ENCODE results near the gene WNT2. TPM values are rescaled to one million over a fixed set of nuclear protein-coding genes. Genes with fewer than 3 reads are reported as not detected.

The WNT2 gene
- total and polyA plus RNA-seq, 10 of the 15 experiments (the other 5 are each of a cell fraction or from before 2014, with no cell fraction given): 0.07 to 0.34 (median 0.19) TPM

DNA sequence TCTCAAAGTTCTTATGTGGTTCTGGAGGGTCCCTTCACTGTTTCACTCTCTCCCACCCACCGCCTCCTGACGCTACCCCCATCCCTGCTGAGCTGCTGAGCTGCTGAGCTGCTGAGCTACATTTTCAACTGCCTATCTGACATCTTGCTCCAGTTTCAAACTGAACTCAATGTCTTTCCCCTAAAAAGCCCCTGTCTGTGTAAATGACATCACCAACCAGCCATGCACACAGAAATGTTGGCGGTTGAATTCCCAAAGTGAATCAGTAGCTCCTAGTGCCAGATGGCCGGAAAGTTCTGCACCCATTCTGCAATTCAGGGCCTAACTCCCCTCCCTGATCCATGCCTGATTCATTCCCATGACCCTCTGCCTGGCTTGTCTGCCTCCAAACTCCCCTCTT, 71.2 kb downstream of the WNT2 start (continued):
- TF ChIP-seq SMAD1 (IDR thresholded peaks at IDR 0.05; ENCODE audit: low read depth, partially characterized antibody): no peak
- TF ChIP-seq NR2C2 (IDR thresholded peaks at IDR 0.05; ENCODE audit: borderline replicate concordance, control insufficient read depth, insufficient read length, low read depth): no peak
- no peak for TF ChIP-seq FOXK2 (IDR thresholded peaks at IDR 0.05)
- TF ChIP-seq, protein P1, sequence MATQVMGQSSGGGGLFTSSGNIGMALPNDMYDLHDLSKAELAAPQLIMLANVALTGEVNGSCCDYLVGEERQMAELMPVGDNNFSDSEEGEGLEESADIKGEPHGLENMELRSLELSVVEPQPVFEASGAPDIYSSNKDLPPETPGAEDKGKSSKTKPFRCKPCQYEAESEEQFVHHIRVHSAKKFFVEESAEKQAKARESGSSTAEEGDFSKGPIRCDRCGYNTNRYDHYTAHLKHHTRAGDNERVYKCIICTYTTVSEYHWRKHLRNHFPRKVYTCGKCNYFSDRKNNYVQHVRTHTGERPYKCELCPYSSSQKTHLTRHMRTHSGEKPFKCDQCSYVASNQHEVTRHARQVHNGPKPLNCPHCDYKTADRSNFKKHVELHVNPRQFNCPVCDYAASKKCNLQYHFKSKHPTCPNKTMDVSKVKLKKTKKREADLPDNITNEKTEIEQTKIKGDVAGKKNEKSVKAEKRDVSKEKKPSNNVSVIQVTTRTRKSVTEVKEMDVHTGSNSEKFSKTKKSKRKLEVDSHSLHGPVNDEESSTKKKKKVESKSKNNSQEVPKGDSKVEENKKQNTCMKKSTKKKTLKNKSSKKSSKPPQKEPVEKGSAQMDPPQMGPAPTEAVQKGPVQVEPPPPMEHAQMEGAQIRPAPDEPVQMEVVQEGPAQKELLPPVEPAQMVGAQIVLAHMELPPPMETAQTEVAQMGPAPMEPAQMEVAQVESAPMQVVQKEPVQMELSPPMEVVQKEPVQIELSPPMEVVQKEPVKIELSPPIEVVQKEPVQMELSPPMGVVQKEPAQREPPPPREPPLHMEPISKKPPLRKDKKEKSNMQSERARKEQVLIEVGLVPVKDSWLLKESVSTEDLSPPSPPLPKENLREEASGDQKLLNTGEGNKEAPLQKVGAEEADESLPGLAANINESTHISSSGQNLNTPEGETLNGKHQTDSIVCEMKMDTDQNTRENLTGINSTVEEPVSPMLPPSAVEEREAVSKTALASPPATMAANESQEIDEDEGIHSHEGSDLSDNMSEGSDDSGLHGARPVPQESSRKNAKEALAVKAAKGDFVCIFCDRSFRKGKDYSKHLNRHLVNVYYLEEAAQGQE (IDR thresholded peaks at IDR 0.05; ENCODE audit: low read depth, low read length): no peak
- no peak for TF ChIP-seq SMARCA5 (IDR thresholded peaks at IDR 0.05)
- TF ChIP-seq, protein P2, sequence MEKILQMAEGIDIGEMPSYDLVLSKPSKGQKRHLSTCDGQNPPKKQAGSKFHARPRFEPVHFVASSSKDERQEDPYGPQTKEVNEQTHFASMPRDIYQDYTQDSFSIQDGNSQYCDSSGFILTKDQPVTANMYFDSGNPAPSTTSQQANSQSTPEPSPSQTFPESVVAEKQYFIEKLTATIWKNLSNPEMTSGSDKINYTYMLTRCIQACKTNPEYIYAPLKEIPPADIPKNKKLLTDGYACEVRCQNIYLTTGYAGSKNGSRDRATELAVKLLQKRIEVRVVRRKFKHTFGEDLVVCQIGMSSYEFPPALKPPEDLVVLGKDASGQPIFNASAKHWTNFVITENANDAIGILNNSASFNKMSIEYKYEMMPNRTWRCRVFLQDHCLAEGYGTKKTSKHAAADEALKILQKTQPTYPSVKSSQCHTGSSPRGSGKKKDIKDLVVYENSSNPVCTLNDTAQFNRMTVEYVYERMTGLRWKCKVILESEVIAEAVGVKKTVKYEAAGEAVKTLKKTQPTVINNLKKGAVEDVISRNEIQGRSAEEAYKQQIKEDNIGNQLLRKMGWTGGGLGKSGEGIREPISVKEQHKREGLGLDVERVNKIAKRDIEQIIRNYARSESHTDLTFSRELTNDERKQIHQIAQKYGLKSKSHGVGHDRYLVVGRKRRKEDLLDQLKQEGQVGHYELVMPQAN (conservative IDR thresholded peaks at IDR 0.05): no peak
- no peak for TF ChIP-seq E2F4 (IDR thresholded peaks at IDR 0.05; ENCODE audit: low read depth, low read length)
- TF ChIP-seq PKNOX1 (IDR thresholded peaks at IDR 0.05): 0 out of 2 replicates have a peak, but pooled peaks have one; percentile 22
- TF ChIP-seq, protein P3, sequence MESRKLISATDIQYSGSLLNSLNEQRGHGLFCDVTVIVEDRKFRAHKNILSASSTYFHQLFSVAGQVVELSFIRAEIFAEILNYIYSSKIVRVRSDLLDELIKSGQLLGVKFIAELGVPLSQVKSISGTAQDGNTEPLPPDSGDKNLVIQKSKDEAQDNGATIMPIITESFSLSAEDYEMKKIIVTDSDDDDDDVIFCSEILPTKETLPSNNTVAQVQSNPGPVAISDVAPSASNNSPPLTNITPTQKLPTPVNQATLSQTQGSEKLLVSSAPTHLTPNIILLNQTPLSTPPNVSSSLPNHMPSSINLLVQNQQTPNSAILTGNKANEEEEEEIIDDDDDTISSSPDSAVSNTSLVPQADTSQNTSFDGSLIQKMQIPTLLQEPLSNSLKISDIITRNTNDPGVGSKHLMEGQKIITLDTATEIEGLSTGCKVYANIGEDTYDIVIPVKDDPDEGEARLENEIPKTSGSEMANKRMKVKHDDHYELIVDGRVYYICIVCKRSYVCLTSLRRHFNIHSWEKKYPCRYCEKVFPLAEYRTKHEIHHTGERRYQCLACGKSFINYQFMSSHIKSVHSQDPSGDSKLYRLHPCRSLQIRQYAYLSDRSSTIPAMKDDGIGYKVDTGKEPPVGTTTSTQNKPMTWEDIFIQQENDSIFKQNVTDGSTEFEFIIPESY (IDR thresholded peaks at IDR 0.05): no peak
- no peak for TF ChIP-seq RAD21 (IDR thresholded peaks at IDR 0.05; ENCODE audit: insufficient read depth, low read depth, low read length)
- peak; percentile 61; the same call in 1 of the 2 replicates for TF ChIP-seq RELB (IDR thresholded peaks at IDR 0.05; ENCODE audit: low read depth)
- no peak for TF ChIP-seq EGR1 (IDR thresholded peaks at IDR 0.05; ENCODE audit: borderline replicate concordance in 1 of 2, low read depth in 2 of 2, low read length in 2 of 2)
- no peak for TF ChIP-seq EZH2 (IDR thresholded peaks at IDR 0.05; ENCODE audit: borderline replicate concordance, control insufficient read depth, low read depth, low read length)
- TF ChIP-seq CREB1 (IDR thresholded peaks at IDR 0.05; ENCODE audit: low read depth): peak; percentile 63
- TF ChIP-seq NR2F1 (conservative IDR thresholded peaks at IDR 0.05): no peak
- TF ChIP-seq HDAC6 (IDR thresholded peaks at IDR 0.05; ENCODE audit: unreplicated experiment): no peak
- TF ChIP-seq ZNF217 (IDR thresholded peaks at IDR 0.05): no peak
- TF ChIP-seq ETV6 (conservative IDR thresholded peaks at IDR 0.05 in 1 of 2, IDR thresholded peaks at IDR 0.05 in 1 of 2; ENCODE audit: borderline replicate concordance in 1 of 2, low read depth in 1 of 2): 0 out of 4 replicates have a peak, but pooled peaks of 1 of the 2 experiments have one; percentile 22
- TF ChIP-seq JUNB (IDR thresholded peaks at IDR 0.05): peak; percentile 85

Data from GM12878 (cell line).